Thyroid gland (tissue), 4 donors: ENCODE results near the gene DNM3. TPM values are rescaled to one million over a fixed set of nuclear protein-coding genes. Genes with fewer than 3 reads are reported as not detected.

Source experiments
- DNase-seq, 2 donors: peaks; one replicate each; pipeline ENCODE4 v3.0.0-alpha.2; 2019
- H3K27ac ChIP-seq, 3 donors: fragments of 200-600 bp; sonication (generic); 1 replicate in 2 of 3; 2 replicates in 1 of 3; pipeline ENCODE4 v1.5.1; 2016 to 2019; ENCODE audit warnings: mild to moderate bottlenecking in 1 of 3, moderate library complexity in 1 of 3
- H3K27me3 ChIP-seq: fragments of 200-600 bp; sonication (generic); one replicate; pipeline ENCODE4 v1.5.1; 2019
- H3K36me3 ChIP-seq, 2 donors: fragments of 200-600 bp; sonication (generic); one replicate each; pipeline ENCODE4 v1.5.1; 2016 to 2019
- H3K4me1 ChIP-seq, 2 donors: fragments of 200-600 bp; sonication (generic); one replicate each; pipeline ENCODE4 v1.5.1; 2017 to 2019
- H3K4me3 ChIP-seq, 3 donors: fragments of 200-600 bp; sonication (generic); replicated peaks in 1 of 3; 1 replicate in 2 of 3; 2 replicates in 1 of 3; pipeline ENCODE4 v1.5.1; 2016; ENCODE audit warnings: mild to moderate bottlenecking in 1 of 3
- H3K9me3 ChIP-seq: fragments of 200-600 bp; sonication (generic); one replicate; pipeline ENCODE4 v1.5.1; 2017
- POLR2A ChIP-seq, 2 donors: fragments of 450-650 bp; IDR thresholded peaks; one replicate each; pipeline ENCODE4 v1.6.1; 2017; ENCODE audit warnings: antibody characterized with exemption in 2 of 2, mild to moderate bottlenecking in 2 of 2, moderate library complexity in 1 of 2
- WGBS, 2 donors: methylation state at CpG; one replicate each; pipeline ENCODE4 v1.1.5; 2017; 5-methylcytosine and 5-hydroxymethylcytosine counted together
- intact Hi-C: fragments of 100-400 bp; cut with DNase I; formaldehyde crosslinking; loops from one replicate; pipeline ENCODE4 v1.15.1; 2023
- total RNA-seq, 4 donors: library from RNA; depleted of rRNA; stranded (reverse); fragments of >200 nt; gene quantifications; one replicate each; pipeline ENCODE4 v1.2.3, GENCODE V29; 2016
- TF ChIP-seq, protein P1 (sequence below), 6 experiments: fragments of 200-600 bp in 3 of 6; fragments of 450-650 bp in 3 of 6; sonication (generic) in 3 of 6; IDR thresholded peaks; one replicate each; pipeline ENCODE4 v1.5.1; 2016 to 2019; ENCODE audit warnings: antibody characterized with exemption in 6 of 6, mild to moderate bottlenecking in 2 of 6, inconsistent platforms in 1 of 6, moderate library complexity in 1 of 6

Gene DNM3
- total RNA-seq, 4 donors from 2014 or later = 9.0 to 13.6 (median 10.8) TPM

DNA sequence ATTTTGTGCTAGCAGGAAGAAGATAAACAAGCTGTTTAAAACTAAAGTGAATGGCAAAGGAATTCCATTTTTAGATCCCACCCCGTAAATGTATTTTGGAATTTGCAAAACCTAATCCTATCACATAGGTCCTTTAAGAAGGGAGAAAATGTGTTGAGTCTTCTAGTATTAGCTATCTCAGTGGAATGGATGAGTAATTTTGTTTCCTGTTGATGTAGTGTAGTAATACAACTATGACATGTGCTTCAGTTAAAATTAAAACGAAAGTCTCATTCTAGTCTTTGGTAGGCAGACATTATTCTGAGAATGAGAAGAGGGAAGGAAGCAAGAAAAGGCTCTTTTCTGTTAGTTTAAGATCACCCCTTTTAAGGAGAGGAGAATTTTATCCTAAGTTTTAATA lies 313.3 kb downstream of the DNM3 start:
- 63 to 65% methylated on average over 2 of the region's 2 CpGs for WGBS, 2 donors
- intact Hi-C loops = no loop called here
- no peaks in the 10 kb centered on the region for H3K9me3 ChIP-seq
- DNase-seq = no peak
- H3K36me3 ChIP-seq = no peaks in the 10 kb centered on the region
- H3K4me1 ChIP-seq = no peaks in the 10 kb centered on the region
- TF ChIP-seq, protein P1, sequence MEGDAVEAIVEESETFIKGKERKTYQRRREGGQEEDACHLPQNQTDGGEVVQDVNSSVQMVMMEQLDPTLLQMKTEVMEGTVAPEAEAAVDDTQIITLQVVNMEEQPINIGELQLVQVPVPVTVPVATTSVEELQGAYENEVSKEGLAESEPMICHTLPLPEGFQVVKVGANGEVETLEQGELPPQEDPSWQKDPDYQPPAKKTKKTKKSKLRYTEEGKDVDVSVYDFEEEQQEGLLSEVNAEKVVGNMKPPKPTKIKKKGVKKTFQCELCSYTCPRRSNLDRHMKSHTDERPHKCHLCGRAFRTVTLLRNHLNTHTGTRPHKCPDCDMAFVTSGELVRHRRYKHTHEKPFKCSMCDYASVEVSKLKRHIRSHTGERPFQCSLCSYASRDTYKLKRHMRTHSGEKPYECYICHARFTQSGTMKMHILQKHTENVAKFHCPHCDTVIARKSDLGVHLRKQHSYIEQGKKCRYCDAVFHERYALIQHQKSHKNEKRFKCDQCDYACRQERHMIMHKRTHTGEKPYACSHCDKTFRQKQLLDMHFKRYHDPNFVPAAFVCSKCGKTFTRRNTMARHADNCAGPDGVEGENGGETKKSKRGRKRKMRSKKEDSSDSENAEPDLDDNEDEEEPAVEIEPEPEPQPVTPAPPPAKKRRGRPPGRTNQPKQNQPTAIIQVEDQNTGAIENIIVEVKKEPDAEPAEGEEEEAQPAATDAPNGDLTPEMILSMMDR (IDR thresholded peaks at IDR 0.05) = no peak
- TF ChIP-seq POLR2A (IDR thresholded peaks at IDR 0.05) = no peak
- no peak overlapping the region for H3K27ac ChIP-seq
- H3K27me3 ChIP-seq = no peaks in the 10 kb centered on the region
- H3K4me3 ChIP-seq = no peak overlapping the region

DNA sequence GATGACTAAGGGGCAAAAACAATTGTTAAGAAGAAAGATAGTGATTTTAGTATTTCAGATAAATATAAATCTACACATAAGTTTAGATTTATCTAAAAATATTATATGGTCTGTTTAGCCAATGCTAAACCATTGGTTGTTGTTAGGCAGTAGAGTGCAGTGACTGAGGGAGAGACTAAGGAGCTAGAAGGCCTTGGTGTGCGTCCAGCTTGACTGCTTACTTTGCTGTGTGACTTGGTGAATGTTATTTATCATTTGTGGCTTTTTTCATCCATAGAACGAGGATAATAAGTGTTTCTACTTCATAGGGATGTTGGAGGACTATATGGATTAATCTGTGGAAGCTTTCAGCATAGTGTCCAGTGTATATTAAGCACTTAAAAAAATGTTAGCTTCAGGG lies 314.5 kb downstream of the DNM3 start:
- TF ChIP-seq, protein P1 (IDR thresholded peaks at IDR 0.05) = no peak
- TF ChIP-seq POLR2A (IDR thresholded peaks at IDR 0.05) = no peak
- intact Hi-C loops = no loop called here
- H3K9me3 ChIP-seq = no peaks in the 10 kb centered on the region
- WGBS, 2 donors = 86 to 96% methylated on average over 2 of the region's 2 CpGs
- H3K4me1 ChIP-seq = no peaks in the 10 kb centered on the region
- no peak overlapping the region for H3K4me3 ChIP-seq
- H3K36me3 ChIP-seq = no peaks in the 10 kb centered on the region
- no peak overlapping the region for H3K27ac ChIP-seq
- DNase-seq = no peak
- no peaks in the 10 kb centered on the region for H3K27me3 ChIP-seq

DNA sequence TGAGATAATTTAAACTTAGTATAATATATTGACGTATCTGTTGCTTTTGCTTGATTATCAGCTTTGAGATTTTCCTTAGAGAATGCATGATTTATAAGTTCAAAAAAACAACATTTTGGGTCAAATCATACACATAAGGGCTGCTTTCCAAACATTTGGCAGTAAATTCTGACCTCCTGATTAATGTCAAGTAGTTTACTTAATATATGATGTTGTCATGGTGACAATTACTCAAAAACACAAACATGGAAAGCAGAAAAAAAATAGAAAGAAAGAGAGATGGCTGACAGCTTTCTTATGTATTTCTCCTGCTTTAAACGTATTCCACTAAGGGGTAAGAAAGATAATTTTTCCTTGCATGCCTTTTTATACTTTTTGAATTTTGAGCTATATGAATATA lies 320.9 kb downstream of the DNM3 start:
- Histone ChIP-seq H3K4me3 (no peak overlapping the region), H3K27ac (no peak overlapping the region), H3K9me3 (no peaks in the 10 kb centered on the region), H3K27me3 (no peaks in the 10 kb centered on the region), H3K36me3 (no peaks in the 10 kb centered on the region), H3K4me1 (no peaks in the 10 kb centered on the region)
- DNase-seq = no peak
- WGBS, 2 donors = 84 to 86% methylated on average over 2 of the region's 2 CpGs
- TF ChIP-seq, protein P1 (IDR thresholded peaks at IDR 0.05) = no peak
- TF ChIP-seq POLR2A (IDR thresholded peaks at IDR 0.05) = no peak
- intact Hi-C loops = no loop called here

DNA sequence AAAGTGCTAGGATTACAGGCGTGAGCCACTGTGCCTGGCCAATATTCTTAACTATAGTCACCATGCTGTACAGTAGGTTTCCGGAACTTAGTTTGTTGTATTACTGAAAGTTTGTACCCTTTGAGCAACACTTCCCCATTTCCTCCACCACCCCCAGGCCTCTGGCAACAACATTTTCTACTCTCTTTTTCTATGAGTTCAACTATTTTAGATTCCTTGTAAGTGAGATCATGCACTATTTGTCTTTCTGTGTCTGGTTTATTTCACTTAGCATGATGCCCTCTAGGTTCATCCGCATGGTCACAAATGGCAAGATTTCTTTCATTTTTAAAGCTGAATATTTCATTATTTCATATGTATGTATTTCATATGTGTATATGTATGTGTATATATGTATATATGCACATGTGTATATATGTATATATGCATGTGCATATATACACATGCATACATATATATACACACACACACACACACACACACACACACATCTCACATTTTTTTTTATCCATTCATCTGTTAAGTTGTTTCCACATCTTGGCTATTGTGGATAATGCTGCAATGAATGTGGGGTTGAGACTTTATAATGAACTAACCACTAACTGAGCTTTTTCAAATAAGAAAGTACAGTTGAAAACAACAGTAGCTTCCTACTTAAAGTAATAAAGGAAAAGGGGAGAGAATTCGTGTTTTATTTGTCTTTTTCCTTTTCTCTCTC lies 322.4 kb downstream of the DNM3 start:
- Histone ChIP-seq H3K4me3 (no peak overlapping the region), H3K4me1 (no peaks in the 10 kb centered on the region), H3K27me3 (no peaks in the 10 kb centered on the region), H3K27ac (no peak overlapping the region), H3K9me3 (no peaks in the 10 kb centered on the region), H3K36me3 (no peaks in the 10 kb centered on the region)
- 90 to 96% methylated on average over 4 of the region's 4 CpGs for WGBS, 2 donors
- TF ChIP-seq, protein P1 (IDR thresholded peaks at IDR 0.05) = no peak
- no peak for TF ChIP-seq POLR2A (IDR thresholded peaks at IDR 0.05)
- intact Hi-C loops = no loop called here
- DNase-seq = no peak

DNA sequence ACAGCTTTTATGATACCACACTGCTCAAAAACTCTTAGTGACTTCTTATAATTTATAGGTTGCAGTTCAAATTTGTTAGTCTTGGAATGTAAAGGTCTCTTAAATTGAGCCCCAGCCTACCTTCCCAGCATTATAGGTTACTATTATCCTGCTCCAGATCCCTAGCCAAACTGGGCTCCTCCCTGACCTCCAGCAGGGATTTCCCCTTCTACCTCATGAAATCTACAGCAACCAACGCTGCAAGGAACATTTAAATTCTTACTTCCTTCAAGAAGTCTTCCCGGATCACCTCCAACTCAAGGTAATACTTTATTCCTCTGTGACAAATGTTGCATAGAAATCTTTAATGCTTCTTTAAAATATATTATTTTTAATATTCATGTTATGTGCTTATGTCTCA lies 324.1 kb downstream of the DNM3 start:
- TF ChIP-seq, protein P1 (IDR thresholded peaks at IDR 0.05) = no peak
- no peak for TF ChIP-seq POLR2A (IDR thresholded peaks at IDR 0.05)
- H3K4me3 ChIP-seq = no peak overlapping the region
- DNase-seq = no peak
- H3K4me1 ChIP-seq = no peaks in the 10 kb centered on the region
- H3K27ac ChIP-seq = no peak overlapping the region
- H3K9me3 ChIP-seq = no peaks in the 10 kb centered on the region
- intact Hi-C loops = no loop called here
- no peaks in the 10 kb centered on the region for H3K36me3 ChIP-seq
- H3K27me3 ChIP-seq = no peaks in the 10 kb centered on the region
- 90 to 94% methylated on average over 2 of the region's 2 CpGs for WGBS, 2 donors
